ENCODE results near the gene PINK1.
"Not testable (repeated sequence)": the region's sequence is repeated elsewhere in the genome, so short reads cannot be mapped to it uniquely, and the experiment has no call there.

Gene PINK1

DNA sequence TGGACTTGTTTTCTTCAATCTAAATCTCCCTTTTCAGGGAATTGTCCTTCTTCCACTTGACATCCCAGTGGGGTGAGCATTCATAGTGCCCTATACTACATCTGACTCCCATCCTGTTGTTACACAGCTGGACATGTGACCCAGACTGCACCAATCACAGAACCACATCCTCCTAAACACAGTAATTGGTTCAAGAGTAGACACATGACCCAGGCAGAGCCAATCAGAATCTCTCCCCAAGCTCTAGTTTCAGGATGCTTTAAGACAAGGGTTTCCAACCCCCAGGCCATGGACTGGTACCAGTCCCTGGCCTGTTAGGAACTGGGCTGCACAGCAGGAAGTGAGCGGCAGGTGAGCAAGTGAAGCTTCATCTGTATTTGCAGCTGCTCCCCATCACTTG, 33.5 kb downstream of the PINK1 start:
- Mint-ChIP-seq H3K36me3 (ENCODE audit: low read depth) (no peaks in the 10 kb centered on the region), H3K27ac (no peak overlapping the region), H3K4me3 (no peak overlapping the region), H3K4me1 (peaks cover 11% of the 10 kb centered on the region), H3K9me3 (no peaks in the 10 kb centered on the region), H3K27me3 (no peaks in the 10 kb centered on the region)
- no peak for DNase-seq
- ATAC-seq, result peak; percentile 78

DNA sequence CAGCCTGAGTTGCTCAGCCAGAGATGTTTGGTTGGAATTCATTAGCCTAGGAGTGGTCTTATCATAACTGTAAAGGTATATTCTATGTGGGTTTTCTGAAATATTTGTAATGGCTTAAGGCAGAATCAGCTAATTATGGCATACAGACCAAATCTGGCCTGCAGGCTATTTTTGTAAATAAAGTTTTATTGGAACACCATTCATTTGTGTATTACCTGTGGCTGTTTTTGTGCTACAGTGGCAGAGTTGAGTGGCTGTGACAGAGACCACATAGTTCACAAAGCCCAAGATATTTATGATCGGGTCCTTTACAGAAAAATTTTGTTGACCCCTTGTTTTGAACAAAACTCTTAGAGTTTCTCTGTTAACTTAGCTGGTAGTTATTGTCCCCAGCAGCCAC, 35.3 kb downstream of the PINK1 start:
- Mint-ChIP-seq H3K4me3 (no peak overlapping the region), H3K9me3 (no peaks in the 10 kb centered on the region), H3K27me3 (no peaks in the 10 kb centered on the region), H3K4me1 (peaks cover 3% of the 10 kb centered on the region), H3K27ac (no peak overlapping the region), H3K36me3 (ENCODE audit: low read depth) (no peaks in the 10 kb centered on the region)
- ATAC-seq (no peak), DNase-seq (no peak)

DNA sequence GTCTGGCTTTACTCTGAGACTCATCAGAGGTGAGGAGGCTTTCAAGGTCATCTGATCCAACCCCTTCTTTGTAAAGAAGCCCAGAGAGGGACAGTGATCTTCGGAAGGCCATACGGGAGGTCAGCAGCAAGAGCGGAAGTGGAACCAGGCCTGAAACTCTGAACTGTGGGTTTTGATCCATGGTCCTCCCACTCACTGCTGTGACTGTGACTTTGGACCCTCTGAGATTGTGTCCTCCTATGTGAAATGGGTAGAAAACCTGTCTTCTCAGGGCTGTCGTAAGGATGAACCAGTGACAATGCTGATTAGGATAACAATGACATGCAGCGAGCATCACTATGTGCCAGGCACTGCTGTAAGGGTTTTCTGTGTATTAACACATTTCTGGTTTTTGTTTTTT, 37.7 kb downstream of the PINK1 start:
- Mint-ChIP-seq H3K9me3 (no peaks in the 10 kb centered on the region), H3K27ac (no peak overlapping the region), H3K4me1 (peaks cover 3% of the 10 kb centered on the region), H3K4me3 (no peak overlapping the region), H3K27me3 (peaks cover 5% of the 10 kb centered on the region), H3K36me3 (ENCODE audit: low read depth) (no peaks in the 10 kb centered on the region)
- DNase-seq, result no peak
- no peak for ATAC-seq

DNA sequence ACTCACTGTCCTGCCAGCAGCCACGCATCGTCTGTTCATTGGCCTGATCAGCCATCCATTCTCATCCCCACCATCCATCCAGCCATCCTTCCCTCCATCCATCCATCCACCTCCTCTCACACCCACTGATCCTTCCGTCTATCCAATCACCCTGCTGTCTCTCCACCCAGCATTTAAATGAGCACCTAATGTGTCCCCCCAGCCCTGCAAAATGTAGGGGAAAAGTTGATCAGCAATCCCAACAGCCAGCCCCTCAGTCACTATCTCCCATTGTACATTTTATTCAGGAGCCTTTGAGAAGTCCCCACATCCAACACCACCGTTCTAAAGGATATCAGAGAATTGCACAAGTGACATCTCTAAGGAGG, 39.0 kb downstream of the PINK1 start:
- H3K27me3 Mint-ChIP-seq, result peaks cover 9% of the 10 kb centered on the region
- no peaks in the 10 kb centered on the region for H3K4me1 Mint-ChIP-seq
- H3K27ac Mint-ChIP-seq, result no peak overlapping the region
- H3K36me3 Mint-ChIP-seq (ENCODE audit: low read depth), result no peaks in the 10 kb centered on the region
- DNase-seq (no peak), ATAC-seq (no peak)
- H3K4me3 Mint-ChIP-seq, result no peak overlapping the region
- H3K9me3 Mint-ChIP-seq, result no peaks in the 10 kb centered on the region

DNA sequence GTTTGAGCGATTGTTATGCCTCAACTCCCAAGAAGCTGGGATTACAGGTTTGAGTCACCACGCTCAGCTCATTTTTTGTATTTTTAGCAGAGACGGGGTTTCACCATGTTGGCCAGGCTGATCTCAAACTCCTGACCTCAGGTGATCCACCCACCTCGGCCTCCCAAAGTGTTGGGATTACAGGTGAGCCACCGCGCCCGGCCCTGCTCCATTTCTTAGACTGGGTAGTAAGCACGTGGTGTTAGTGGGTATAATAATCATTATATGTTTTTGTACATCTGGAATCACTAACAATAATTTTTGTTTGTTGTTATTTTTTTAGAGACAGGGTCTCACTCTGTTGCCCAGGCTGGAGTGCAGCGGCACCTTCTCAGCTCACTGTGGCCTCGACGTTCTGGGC, 40.4 kb downstream of the PINK1 start:
- peaks cover 11% of the 10 kb centered on the region for H3K27me3 Mint-ChIP-seq
- H3K36me3 Mint-ChIP-seq (ENCODE audit: low read depth); ATAC-seq; H3K4me3 Mint-ChIP-seq; H3K27ac Mint-ChIP-seq; DNase-seq; H3K4me1 Mint-ChIP-seq; H3K9me3 Mint-ChIP-seq: not testable (repeated sequence)

DNA sequence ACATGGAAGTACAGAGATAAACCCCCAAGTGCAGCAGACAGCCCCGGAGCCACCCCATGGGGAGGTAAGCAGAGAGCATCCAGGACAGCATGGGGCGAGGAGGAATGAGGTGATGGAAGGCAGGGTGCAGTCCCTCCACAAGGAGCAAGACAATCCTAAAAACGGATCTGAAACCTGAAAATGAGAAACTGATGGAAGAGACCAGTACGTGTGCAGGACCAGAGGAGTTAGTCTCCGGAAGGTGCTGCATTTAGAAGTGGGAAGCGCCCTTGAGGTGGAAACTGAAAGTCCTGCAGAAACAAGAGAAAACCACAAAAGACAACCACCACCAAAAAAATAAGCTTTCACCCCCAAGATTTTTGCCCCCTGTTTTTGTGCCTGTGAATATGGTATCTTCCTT, 45.3 kb downstream of the PINK1 start:
- Mint-ChIP-seq H3K9me3 (peaks cover 9% of the 10 kb centered on the region), H3K4me1 (peaks cover 11% of the 10 kb centered on the region), H3K36me3 (ENCODE audit: low read depth) (peaks cover 4% of the 10 kb centered on the region), H3K27me3 (peaks cover 18% of the 10 kb centered on the region), H3K27ac (no peak overlapping the region), H3K4me3 (no peak overlapping the region)
- DNase-seq (no peak), ATAC-seq (no peak)

DNA sequence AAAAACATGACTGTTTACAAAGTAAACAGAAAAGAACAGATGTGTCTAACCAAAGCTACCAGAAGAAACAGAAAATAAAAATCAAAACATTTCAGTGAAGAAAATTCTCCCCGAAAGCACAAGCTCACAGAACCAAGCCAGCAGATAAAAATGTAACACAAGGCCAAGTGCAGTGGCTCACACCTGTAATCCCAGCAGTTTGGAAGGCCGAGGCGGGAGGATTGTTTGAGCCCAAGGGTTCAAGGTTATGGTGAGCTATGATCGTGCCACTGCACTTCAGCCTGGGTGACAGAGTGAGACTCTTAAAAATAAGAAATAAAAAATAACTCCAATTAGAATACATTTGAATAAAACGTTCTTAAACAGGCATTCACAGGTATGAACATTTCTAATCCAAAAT, 47.0 kb downstream of the PINK1 start:
- ATAC-seq, result no peak
- Mint-ChIP-seq H3K27ac (no peak overlapping the region), H3K27me3 (peaks cover 18% of the 10 kb centered on the region), H3K36me3 (ENCODE audit: low read depth) (peaks cover 4% of the 10 kb centered on the region), H3K9me3 (peaks cover 9% of the 10 kb centered on the region), H3K4me3 (no peak overlapping the region), H3K4me1 (peaks cover 11% of the 10 kb centered on the region)
- no peak for DNase-seq

DNA sequence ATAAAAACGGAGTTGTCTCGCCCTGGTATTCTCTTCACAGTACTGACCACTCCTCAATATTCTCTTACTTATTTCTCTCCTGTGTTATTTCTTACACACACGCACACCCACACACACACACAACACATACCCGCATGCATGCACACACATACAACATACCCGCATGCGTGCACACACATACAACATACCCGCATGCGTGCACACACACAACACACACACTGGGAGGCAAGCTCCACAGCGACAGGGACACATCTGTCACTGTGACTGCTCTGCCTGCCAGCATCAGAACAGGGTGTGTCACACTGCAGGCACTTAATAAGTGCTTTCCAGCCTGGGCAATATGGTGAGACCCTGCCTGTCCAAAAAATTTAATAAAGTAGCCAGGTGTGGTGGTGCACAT, 48.7 kb downstream of the PINK1 start:
- Mint-ChIP-seq H3K9me3 (peaks cover 9% of the 10 kb centered on the region), H3K4me1 (peaks cover 11% of the 10 kb centered on the region), H3K36me3 (ENCODE audit: low read depth) (peaks cover 4% of the 10 kb centered on the region), H3K27me3 (peaks cover 10% of the 10 kb centered on the region), H3K4me3 (no peak overlapping the region), H3K27ac (no peak overlapping the region)
- ATAC-seq (no peak), DNase-seq (no peak)

DNA sequence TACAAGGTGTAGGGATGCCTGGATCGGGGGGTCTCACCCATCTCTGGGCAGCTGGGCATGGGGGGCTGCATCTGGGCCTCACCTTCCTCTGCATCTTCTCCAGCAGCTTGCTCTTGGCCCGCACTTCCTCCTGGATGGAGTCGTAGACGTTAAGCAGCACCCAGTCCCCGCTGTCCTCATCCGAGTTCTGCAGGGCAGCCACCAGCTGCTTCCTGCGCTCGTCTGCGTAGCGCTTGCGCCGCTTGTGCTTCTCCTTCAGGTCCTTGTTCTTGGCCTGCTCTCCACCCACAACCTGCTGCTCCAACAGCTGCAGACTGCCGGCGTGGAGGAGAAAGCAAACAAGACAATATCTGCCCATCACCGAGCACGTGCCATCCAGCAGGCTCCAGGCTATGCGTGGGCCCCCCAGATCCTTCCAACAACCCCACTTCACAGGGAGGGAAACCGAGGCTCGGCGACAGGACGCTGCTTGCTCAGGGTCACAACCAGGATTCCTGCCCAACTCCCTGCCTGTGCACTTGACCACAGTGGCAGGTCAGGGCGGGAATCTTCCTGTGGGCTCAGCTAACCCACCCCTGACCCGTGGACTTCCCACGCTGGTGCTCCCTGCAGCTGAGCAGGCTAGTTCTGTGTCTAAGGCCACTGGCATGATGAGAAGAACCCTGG, 49.4 kb downstream of the PINK1 start:
- ATAC-seq (no peak), DNase-seq (no peak)
- Mint-ChIP-seq H3K27ac (no peak overlapping the region), H3K4me3 (no peak overlapping the region), H3K36me3 (ENCODE audit: low read depth) (peaks cover 3% of the 10 kb centered on the region), H3K4me1 (peaks cover 11% of the 10 kb centered on the region), H3K9me3 (peaks cover 8% of the 10 kb centered on the region), H3K27me3 (peaks cover 9% of the 10 kb centered on the region)

DNA sequence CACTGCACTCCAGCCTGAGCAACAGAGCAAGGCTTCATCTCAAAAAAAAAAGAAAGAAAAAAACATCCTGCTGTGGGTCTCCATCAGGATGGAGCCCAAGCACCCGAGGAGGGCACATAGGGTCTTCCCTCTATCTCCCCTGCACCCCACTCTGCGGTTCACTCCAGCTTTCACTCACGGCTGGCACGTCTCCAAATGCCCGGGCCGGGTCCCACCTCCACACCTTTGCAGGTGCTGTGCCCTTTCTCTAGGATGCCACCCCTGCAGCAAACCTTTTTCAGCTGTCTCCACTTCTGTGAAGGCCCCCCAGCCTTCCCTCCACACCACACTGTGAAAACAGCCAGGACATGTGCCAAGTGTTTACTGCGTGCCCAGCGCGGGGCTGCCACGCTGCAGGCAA, 50.4 kb downstream of the PINK1 start:
- no peak for ATAC-seq
- Mint-ChIP-seq H3K4me1 (peaks cover 4% of the 10 kb centered on the region), H3K27me3 (peaks cover 7% of the 10 kb centered on the region), H3K27ac (no peak overlapping the region), H3K36me3 (ENCODE audit: low read depth) (no peaks in the 10 kb centered on the region), H3K9me3 (peaks cover 2% of the 10 kb centered on the region), H3K4me3 (no peak overlapping the region)
- DNase-seq, result no peak

DNA sequence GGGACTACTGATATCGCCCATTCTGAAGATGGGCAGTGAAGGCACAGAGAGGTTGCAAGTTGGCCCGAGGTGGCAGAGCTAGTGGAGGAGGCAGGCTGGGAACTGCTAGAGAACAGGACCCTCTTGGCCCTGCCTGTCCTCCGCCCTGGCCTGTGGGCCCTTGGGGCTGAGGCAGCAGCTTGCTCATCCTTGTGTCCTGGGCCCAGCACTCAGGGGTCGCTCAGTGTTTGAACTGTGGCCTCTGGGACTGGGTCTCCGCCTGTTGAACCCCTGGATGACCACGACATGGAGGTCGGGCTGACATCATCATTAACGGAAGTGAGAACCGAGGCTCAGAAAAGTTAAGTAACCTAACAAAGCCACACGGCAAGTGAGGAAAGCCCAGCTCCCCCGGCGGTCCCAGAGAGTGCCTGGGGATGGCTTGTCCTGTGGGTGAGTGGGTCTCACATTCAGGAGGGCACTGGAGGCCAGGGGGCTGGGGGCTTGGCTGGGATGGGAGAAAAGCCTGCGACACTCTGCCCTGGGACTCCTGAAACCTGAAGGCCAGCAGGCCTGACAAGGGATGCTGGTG, 50.9 kb downstream of the PINK1 start:
- H3K36me3 Mint-ChIP-seq (ENCODE audit: low read depth), result no peaks in the 10 kb centered on the region
- no peak for DNase-seq
- no peak overlapping the region for H3K4me3 Mint-ChIP-seq
- ATAC-seq, result no peak
- no peaks in the 10 kb centered on the region for H3K9me3 Mint-ChIP-seq
- H3K27ac Mint-ChIP-seq, result no peak overlapping the region
- peaks cover 7% of the 10 kb centered on the region for H3K27me3 Mint-ChIP-seq
- H3K4me1 Mint-ChIP-seq, result no peaks in the 10 kb centered on the region

DNA sequence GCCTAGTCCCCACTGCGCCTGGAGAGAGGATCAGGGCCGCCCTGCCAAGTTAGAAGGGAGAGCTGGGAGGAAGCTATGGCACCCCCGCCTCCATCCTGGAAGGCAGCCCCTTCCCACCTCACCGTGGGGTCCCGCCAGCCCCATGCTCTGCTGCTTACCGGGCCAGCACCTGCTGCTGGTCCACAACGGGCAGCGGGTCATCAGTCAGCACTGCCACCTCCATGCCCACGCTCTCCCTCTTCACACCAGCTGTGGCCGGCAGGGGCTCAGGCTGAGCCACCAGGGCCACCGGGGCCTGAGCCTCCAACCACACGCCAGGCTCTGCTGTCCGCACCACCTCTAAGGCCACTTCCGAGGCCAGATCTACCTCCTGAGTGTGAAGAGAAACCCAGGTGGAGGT, 51.4 kb downstream of the PINK1 start:
- no peaks in the 10 kb centered on the region for H3K36me3 Mint-ChIP-seq (ENCODE audit: low read depth)
- no peaks in the 10 kb centered on the region for H3K9me3 Mint-ChIP-seq
- no peaks in the 10 kb centered on the region for H3K4me1 Mint-ChIP-seq
- no peak overlapping the region for H3K27ac Mint-ChIP-seq
- no peak for DNase-seq
- H3K4me3 Mint-ChIP-seq, result no peak overlapping the region
- peaks cover 7% of the 10 kb centered on the region for H3K27me3 Mint-ChIP-seq
- no peak for ATAC-seq

DNA sequence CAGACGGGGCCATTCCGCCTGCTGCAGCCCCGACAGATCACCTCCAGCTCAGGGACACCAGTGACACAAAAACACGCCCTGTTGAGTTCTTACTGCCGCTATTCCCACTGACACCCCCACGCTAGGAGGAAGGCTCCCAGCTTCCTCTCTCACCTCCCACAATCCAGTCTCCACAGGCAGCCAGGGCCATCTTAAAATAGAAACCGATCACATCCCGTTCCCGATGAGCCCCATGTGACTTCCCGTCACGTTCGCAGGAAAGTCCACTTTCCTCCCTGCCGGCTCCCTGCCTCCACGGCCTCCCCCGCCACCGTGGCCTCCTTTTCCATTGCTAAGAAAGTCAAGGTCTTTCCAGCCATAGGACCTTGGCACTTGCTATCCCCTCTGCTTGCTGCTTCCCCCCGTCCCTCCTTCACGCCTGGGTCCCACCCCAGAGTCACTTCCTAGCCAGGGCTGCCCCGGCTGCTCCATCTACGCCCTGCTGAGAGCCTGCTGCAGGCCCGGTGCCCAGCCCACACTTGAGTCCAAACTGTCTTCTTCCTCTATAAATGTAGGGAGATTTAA, 51.9 kb downstream of the PINK1 start:
- DNase-seq, result no peak
- H3K4me3 Mint-ChIP-seq, result no peak overlapping the region
- no peaks in the 10 kb centered on the region for H3K9me3 Mint-ChIP-seq
- H3K36me3 Mint-ChIP-seq (ENCODE audit: low read depth), result no peaks in the 10 kb centered on the region
- no peak for ATAC-seq
- no peaks in the 10 kb centered on the region for H3K4me1 Mint-ChIP-seq
- peaks cover 5% of the 10 kb centered on the region for H3K27me3 Mint-ChIP-seq
- H3K27ac Mint-ChIP-seq, result no peak overlapping the region

DNA sequence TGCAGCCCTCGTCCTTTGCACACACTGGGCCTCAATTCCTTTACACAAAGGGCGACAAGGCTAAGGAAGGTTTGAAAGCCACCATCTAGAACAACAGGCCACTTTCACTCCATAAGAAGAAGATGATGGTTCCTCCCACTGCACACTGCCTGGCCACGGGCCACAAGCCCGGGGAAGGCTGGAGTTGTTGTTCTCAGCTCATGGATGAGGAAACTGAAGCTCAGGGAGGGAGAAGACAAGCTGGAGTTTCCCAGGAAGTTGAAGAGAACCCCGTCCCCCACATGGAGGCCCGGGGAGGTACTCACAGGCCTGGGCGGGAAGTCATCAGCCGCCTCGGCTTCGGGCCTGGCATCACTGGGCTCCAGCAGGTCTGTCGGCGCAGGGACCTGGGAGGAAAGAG, 52.5 kb downstream of the PINK1 start:
- Mint-ChIP-seq H3K4me1 (no peaks in the 10 kb centered on the region), H3K36me3 (ENCODE audit: low read depth) (no peaks in the 10 kb centered on the region), H3K27me3 (peaks cover 3% of the 10 kb centered on the region), H3K27ac (no peak overlapping the region), H3K9me3 (no peaks in the 10 kb centered on the region), H3K4me3 (no peak overlapping the region)
- DNase-seq (no peak), ATAC-seq (no peak)

DNA sequence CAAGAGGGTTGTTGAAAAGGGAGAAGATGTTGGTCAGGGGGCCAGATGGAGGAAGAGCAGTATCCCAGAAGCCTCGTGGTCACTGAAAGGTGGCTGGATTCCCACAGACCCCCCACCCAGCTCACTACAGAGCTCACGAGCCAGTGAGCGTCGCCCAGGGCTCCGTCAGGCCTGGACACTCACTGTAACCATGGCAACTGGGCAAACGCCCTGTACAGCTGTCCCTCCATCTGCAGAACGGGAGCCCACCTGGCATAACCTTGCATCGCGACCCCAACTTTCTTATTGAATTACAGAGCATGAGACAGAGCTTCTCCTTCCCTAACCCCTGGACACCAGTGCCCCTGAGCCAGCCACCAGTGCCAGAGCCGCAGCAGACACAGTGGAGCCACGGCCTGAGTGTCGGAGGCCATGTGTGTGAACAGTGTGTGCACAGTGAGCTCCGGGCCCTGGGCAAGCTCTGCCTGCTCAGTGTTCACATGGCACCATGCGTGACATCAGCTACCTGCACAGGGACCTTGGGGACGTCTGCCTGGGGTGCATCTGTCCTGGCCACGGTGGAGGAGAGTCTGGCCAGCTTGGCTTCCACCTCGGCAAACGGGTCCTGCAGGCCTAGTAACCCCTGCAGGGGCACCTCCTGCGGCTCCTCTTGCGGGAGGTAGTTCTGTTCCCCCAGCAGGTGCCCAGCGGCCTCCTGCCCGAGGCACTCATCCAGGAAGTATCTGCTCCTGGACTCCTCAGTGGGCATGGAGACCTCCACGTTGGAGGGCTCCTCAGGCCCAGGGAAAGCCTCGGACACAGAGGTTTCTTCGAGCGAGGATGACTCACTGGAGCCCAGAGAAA, 53.8 kb downstream of the PINK1 start:
- no peaks in the 10 kb centered on the region for H3K36me3 Mint-ChIP-seq (ENCODE audit: low read depth)
- H3K4me1 Mint-ChIP-seq, result no peaks in the 10 kb centered on the region
- H3K4me3 Mint-ChIP-seq, result no peak overlapping the region
- no peak for DNase-seq
- no peaks in the 10 kb centered on the region for H3K9me3 Mint-ChIP-seq
- peaks cover under 1% of the 10 kb centered on the region for H3K27me3 Mint-ChIP-seq
- no peak overlapping the region for H3K27ac Mint-ChIP-seq
- ATAC-seq, result no peak

All from activated naive CD8-positive, alpha-beta T cell treated with anti-CD3 and anti-CD28 coated beads, Interleukin-2, amount 50 U/mL, for 24 hours (primary cell).